Esophagus squamous epithelium (tissue), 5 donors: Measurements from ENCODE around the gene C10orf71. TPM values are rescaled to one million over a fixed set of nuclear protein-coding genes. Genes with fewer than 3 reads are reported as not detected.

Source experiments
- DNase-seq: peaks from one replicate; lab custom pipeline; 2025; lab: John Stamatoyannopoulos, UW
- H3K27ac ChIP-seq, 4 donors: fragments of 200-600 bp; sonication (generic); one replicate each; pipeline ENCODE4 v1.5.1; 2016 to 2019; ENCODE audit warnings: mild to moderate bottlenecking in 1 of 4
- H3K27me3 ChIP-seq, 4 donors: fragments of 200-600 bp; sonication (generic); 1 replicate in 3 of 4; 2 replicates in 1 of 4; pipeline versions ENCODE4 v1.5.1 to v1.6.0; 2017 to 2021; ENCODE audit warnings: antibody characterized with exemption in 1 of 4
- H3K36me3 ChIP-seq, 3 donors: fragments of 200-600 bp; sonication (generic); one replicate each; pipeline ENCODE4 v1.5.1; 2016 to 2019
- H3K4me1 ChIP-seq, 3 donors: fragments of 200-600 bp; sonication (generic); one replicate each; pipeline ENCODE4 v1.5.1; 2017 to 2019
- H3K4me3 ChIP-seq, 4 donors: fragments of 200-600 bp; sonication (generic); 1 replicate in 3 of 4; 2 replicates in 1 of 4; pipeline ENCODE4 v1.5.1; 2016 to 2019; ENCODE audit warnings: mild to moderate bottlenecking in 2 of 4, moderate library complexity in 1 of 4
- H3K9me3 ChIP-seq, 3 donors: fragments of 200-600 bp; sonication (generic); one replicate each; pipeline ENCODE4 v1.5.1; 2016 to 2019
- POLR2A ChIP-seq, 4 donors: fragments of 450-650 bp; IDR thresholded peaks; one replicate each; pipeline ENCODE4 v1.6.1; 2017; ENCODE audit warnings: antibody characterized with exemption in 4 of 4, mild to moderate bottlenecking in 4 of 4, moderate library complexity in 3 of 4
- WGBS, 2 donors: methylation state at CpG; one replicate each; pipeline ENCODE4 v1.1.5; 2018; 5-methylcytosine and 5-hydroxymethylcytosine counted together
- intact Hi-C: fragments of 100-400 bp; cut with DNase I; formaldehyde crosslinking; loops from one replicate; pipeline ENCODE4 v1.15.0; 2022
- total RNA-seq, 4 donors: library from RNA; depleted of rRNA; stranded (reverse); fragments of >200 nt; gene quantifications; one replicate each; pipeline ENCODE4 v1.1.0, GENCODE V29; 2016
- TF ChIP-seq, protein P1 (sequence below), 6 experiments: fragments of 450-650 bp in 4 of 6; fragments of 200-600 bp in 2 of 6; sonication (generic) in 2 of 6; IDR thresholded peaks; one replicate each; pipeline ENCODE4 v1.5.1; 2016 to 2019; ENCODE audit warnings: antibody characterized with exemption in 6 of 6, mild to moderate bottlenecking in 4 of 6, moderate library complexity in 4 of 6
- donor health status: DM: yes; HTN: yes; CAD: no.

C10orf71 gene
- total RNA-seq, 4 donors from 2014 or later = under 0.01 TPM; not detected in 3

DNA sequence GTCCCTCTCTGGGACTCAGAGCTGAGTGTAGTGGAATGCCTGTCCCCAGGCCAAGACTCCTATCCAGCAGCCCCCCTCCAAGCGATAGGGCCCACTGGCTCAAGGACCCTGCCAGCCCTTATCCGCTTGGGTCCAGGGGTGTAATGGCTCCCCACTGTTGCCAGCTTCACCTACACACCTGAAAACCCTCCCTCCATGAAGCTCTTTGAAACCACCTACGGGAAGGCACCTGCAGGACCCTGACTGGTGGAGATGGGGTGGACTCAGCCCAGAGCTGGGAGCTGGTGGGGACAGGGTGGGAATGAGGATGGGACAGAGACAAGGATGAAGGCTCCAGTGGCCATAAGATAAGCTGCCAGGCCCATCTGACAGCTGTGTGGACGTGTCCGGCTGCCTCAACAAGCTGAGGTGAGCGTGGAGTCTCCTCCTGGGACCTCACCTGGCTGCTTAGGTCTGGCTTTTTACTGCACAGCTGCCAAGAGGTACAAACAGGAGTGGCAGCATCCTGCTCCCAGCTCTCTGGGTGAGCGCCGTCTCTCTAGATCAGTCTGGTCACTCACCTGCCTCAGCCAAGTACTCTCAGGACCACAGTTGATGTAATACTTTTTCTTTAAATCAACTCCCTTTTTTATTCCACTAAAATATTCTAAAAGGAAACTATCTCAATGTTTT, 55.1 kb downstream of the C10orf71 start:
- Histone ChIP-seq H3K36me3 (no peaks in the 10 kb centered on the region), H3K9me3 (peaks cover 0 to 8% (median 5%) of the 10 kb centered on the region in 3 donors), H3K4me3 (no peak overlapping the region), H3K27me3 (no peaks in the 10 kb centered on the region), H3K4me1 (no peaks in the 10 kb centered on the region), H3K27ac (no peak overlapping the region)
- WGBS, 2 donors = 82 to 85% methylated on average over 5 to 6 of the region's 8 CpGs
- intact Hi-C loops = no loop called here
- no peak for TF ChIP-seq POLR2A (IDR thresholded peaks at IDR 0.05)
- TF ChIP-seq, protein P1, sequence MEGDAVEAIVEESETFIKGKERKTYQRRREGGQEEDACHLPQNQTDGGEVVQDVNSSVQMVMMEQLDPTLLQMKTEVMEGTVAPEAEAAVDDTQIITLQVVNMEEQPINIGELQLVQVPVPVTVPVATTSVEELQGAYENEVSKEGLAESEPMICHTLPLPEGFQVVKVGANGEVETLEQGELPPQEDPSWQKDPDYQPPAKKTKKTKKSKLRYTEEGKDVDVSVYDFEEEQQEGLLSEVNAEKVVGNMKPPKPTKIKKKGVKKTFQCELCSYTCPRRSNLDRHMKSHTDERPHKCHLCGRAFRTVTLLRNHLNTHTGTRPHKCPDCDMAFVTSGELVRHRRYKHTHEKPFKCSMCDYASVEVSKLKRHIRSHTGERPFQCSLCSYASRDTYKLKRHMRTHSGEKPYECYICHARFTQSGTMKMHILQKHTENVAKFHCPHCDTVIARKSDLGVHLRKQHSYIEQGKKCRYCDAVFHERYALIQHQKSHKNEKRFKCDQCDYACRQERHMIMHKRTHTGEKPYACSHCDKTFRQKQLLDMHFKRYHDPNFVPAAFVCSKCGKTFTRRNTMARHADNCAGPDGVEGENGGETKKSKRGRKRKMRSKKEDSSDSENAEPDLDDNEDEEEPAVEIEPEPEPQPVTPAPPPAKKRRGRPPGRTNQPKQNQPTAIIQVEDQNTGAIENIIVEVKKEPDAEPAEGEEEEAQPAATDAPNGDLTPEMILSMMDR (IDR thresholded peaks at IDR 0.05) = no peak
- no peak for DNase-seq

DNA sequence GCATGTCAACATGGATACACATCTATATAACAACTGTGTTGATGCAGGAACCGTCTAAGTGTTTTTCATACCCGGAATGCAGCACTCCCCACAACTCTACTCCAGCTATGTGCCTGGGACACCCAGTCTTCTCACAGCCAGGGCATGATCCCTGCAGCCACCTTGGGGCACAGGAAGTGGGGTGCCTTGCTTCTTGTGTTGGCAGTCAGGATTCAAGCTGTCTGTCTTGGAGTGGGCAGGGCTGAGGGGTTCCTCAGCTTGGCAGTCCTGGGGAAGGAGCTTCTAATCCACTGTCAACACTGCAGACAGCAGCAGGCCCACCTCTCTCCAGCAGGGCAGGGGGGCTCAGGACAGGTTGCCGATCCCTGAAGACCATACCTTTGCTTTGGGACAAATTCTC, 55.6 kb downstream of the C10orf71 start:
- WGBS, 2 donors = 89 to 91% methylated on average over 2 to 3 of the region's 3 CpGs
- no peak for DNase-seq

DNA sequence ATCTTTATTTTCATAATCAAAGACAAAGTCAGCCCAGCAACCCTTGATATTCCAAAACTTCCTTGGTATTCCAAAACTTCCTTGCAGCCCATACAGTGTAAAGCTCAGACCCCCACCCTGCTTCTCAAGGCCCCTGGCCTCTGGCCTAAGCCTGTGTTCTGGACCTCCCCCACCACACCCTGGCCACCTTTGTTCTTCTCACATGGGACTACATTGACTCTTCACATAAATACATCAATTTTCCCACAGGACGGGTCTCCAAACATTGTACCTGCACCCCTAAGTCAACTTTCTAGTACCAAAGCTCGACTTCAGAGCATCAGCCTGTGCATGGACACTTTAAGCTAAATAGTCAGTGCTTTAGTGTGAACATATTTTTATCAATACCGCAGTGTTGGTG, 56.3 kb downstream of the C10orf71 start:
- TF ChIP-seq, protein P1 (IDR thresholded peaks at IDR 0.05) = no peak
- no peak for TF ChIP-seq POLR2A (IDR thresholded peaks at IDR 0.05)
- Histone ChIP-seq H3K4me3 (no peak overlapping the region), H3K9me3 (peaks cover 0 to 5% (median 2%) of the 10 kb centered on the region in 3 donors), H3K27me3 (no peaks in the 10 kb centered on the region), H3K4me1 (peaks cover 0 to 4% (median 1%) of the 10 kb centered on the region in 3 donors), H3K27ac (no peak overlapping the region), H3K36me3 (no peaks in the 10 kb centered on the region)
- no peak for DNase-seq
- intact Hi-C loops = no loop called here
- 78 to 91% methylated on average over 3 of the region's 3 CpGs for WGBS, 2 donors

More for the DNA sequence above, 55.6 kb downstream of the C10orf71 start:
- Histone ChIP-seq H3K9me3 (peaks cover 0 to 8% (median 5%) of the 10 kb centered on the region in 3 donors), H3K4me3 (no peak overlapping the region), H3K36me3 (no peaks in the 10 kb centered on the region), H3K4me1 (no peaks in the 10 kb centered on the region), H3K27ac (no peak overlapping the region), H3K27me3 (no peaks in the 10 kb centered on the region)
- TF ChIP-seq POLR2A (IDR thresholded peaks at IDR 0.05) = no peak
- TF ChIP-seq, protein P1 (IDR thresholded peaks at IDR 0.05) = no peak
- intact Hi-C loops = no loop called here

DNA sequence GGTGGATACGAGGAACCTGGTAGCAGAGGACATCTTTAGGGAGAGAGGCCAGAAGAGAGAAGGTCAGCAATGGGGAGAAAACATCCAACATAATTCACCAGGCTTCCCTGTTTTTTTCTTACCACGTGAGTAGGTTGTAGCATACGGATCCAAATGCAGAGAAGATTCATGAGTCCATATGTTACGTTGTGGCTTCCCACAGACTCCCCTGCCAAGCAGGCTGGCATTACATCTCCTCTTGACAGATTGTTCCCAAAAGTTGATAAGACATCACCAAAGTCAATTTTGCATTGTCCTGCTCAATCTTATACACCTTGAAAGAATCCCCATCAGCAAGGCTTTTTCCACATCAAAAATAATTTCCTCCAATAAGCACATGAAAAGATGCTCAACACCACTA, 57.2 kb downstream of the C10orf71 start:
- Histone ChIP-seq H3K4me1 (peaks cover 0 to 10% (median 5%) of the 10 kb centered on the region in 3 donors), H3K36me3 (no peaks in the 10 kb centered on the region), H3K27me3 (no peaks in the 10 kb centered on the region), H3K4me3 (no peak overlapping the region), H3K9me3 (peaks cover 0 to 5% (median 0%) of the 10 kb centered on the region in 3 donors), H3K27ac (no peak overlapping the region)
- no peak for DNase-seq
- 74 to 81% methylated on average over 4 of the region's 4 CpGs for WGBS, 2 donors
- TF ChIP-seq, protein P1 (IDR thresholded peaks at IDR 0.05) = no peak
- no peak for TF ChIP-seq POLR2A (IDR thresholded peaks at IDR 0.05)
- intact Hi-C loops = no loop called here

DNA sequence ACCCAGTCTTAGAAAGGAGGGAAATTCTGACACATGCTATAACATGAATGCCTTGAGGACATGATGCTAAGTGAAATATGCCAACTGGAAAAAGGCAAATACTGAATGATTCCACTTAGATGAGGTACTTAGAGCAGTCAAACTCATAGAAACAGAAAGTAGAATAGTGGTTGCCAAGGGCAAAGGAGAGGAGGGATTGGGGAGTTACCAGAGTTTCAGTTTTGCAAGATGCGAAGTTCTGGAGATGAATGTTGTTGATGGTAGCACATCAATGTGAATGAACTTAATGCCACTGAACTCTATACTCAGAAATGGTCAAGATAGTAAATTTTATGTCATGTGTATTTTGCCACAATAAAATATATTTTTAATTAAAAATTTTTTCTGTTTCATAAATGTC, 58.0 kb downstream of the C10orf71 start:
- no peak overlapping the region for H3K27ac ChIP-seq
- H3K27me3 ChIP-seq = no peaks in the 10 kb centered on the region
- 32 to 35% methylated on average over 1 of the region's 1 CpG for WGBS, 2 donors
- peaks cover 0 to 5% (median 0%) of the 10 kb centered on the region in 3 donors for H3K9me3 ChIP-seq
- intact Hi-C loops = no loop called here
- TF ChIP-seq, protein P1 (IDR thresholded peaks at IDR 0.05) = no peak
- no peak for TF ChIP-seq POLR2A (IDR thresholded peaks at IDR 0.05)
- no peaks in the 10 kb centered on the region for H3K36me3 ChIP-seq
- no peak overlapping the region for H3K4me3 ChIP-seq
- H3K4me1 ChIP-seq = peaks cover 0 to 10% (median 5%) of the 10 kb centered on the region in 3 donors
- DNase-seq = no peak
